ENCODE data around the gene C10orf143.
"Not testable (repeated sequence)": the region's sequence is repeated elsewhere in the genome, so short reads cannot be mapped to it uniquely, and the experiment has no call there.

C10orf143 gene

GRCh38 chr10:130112821-130113220, 2.2 kb upstream of the C10orf143 start:
- H3K36me3 ChIP-seq = no peaks in the 10 kb centered on the region
- H3K4me1 ChIP-seq = no peaks in the 10 kb centered on the region
- no peak overlapping the region for H3K4me3 ChIP-seq (ENCODE audit: low read depth, low read length)
- TF ChIP-seq CTCF (IDR thresholded peaks at IDR 0.05; ENCODE audit: low read depth, low read length) = no peak
- H3K27me3 ChIP-seq = no peaks in the 10 kb centered on the region
- DNase-seq = no peak
- H3K9me3 ChIP-seq = no peaks in the 10 kb centered on the region

DNA sequence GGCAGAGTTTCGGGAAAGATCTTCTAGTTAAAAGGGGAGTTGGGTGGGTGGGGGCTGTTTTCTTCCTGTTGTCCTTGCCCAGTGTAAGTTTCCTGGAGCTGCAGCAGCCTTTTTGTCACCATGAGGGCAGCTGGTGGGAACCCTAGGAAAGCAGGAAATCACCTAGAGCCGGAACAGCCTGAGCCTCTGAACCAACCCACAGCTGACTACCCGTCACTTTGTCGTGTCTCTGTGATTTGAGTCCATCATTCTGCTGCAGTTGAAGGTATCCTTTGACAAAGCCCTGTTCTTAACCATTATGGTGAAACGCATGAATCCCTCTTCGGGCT, 1.2 kb upstream of the C10orf143 start:
- Histone ChIP-seq H3K36me3 (no peaks in the 10 kb centered on the region), H3K27me3 (no peaks in the 10 kb centered on the region), H3K9me3 (no peaks in the 10 kb centered on the region), H3K4me3 (ENCODE audit: low read depth, low read length) (peak overlapping the region; percentile 93), H3K4me1 (no peaks in the 10 kb centered on the region)
- no peak for TF ChIP-seq CTCF (IDR thresholded peaks at IDR 0.05; ENCODE audit: low read depth, low read length)
- DNase-seq = no peak

DNA sequence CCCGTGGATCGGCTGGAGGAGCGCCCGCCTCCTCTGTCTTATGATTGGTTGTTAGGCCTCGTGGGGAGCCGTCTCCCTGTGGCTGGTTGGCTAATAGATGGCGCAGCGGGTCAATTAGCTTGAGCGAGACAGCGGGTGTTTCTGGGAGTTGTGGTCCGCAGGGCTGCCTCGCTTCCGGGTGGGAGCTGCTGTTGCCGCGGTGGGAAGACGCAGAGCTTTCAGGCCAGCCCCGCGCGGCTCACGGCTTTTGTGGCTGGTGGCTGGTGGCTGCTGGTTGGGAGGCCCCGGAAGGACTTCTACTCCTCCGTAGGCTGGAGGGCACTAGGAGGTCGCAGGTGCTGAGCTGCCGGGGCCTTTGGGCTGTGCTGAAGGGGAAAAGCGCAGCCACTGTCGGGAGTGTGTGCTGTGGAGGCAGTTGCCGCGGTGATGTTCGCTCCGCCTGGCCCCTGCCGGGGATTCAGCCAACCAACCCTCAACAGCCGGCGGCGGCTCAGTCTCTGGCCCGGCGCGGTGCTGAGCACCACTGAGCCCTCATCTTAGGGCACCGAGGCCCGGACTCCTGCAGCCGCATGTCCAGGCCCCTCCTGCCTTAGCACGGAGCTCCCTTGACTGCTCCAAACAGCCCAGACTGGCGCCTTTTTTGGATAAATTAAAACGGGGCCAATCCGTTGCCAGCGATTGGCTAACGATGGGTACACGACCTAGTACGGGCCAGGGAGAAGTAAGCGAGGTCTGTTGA, 652 bp upstream of the C10orf143 start:
- peak; percentile 95 for DNase-seq
- Histone ChIP-seq H3K4me3 (ENCODE audit: low read depth, low read length) (peak overlapping the region; percentile 93), H3K4me1 (no peaks in the 10 kb centered on the region), H3K9me3 (no peaks in the 10 kb centered on the region), H3K27me3 (no peaks in the 10 kb centered on the region), H3K36me3 (no peaks in the 10 kb centered on the region)
- no peak for TF ChIP-seq CTCF (IDR thresholded peaks at IDR 0.05; ENCODE audit: low read depth, low read length)

DNA sequence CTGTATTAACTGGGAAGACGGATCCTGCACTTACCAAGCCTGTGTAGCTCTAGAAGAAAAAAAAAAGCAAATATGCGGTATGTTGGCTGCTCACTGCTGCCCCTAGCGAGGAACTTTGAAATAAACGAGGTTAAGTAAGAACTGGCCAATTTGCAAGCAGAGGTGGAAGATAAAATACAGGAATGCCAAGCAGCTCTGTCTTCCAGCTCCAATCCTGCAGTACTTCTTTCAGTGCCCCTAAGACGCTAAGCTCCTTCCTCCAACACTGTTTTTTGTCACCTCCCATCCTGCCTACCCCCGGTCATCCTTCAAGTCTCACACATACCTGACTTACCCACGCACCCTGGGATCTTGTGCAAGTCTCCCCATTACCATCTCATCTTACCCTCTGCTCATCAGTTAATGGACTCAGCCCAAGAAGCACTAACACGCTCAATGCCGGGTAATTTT, 809 bp downstream of the C10orf143 start:
- H3K4me3 ChIP-seq (ENCODE audit: low read depth, low read length) = peak overlapping the region; percentile 93
- H3K27me3 ChIP-seq = no peaks in the 10 kb centered on the region
- H3K36me3 ChIP-seq = no peaks in the 10 kb centered on the region
- TF ChIP-seq CTCF (IDR thresholded peaks at IDR 0.05; ENCODE audit: low read depth, low read length) = peak; percentile 74
- DNase-seq = peak; percentile 71
- no peaks in the 10 kb centered on the region for H3K9me3 ChIP-seq
- H3K4me1 ChIP-seq = no peaks in the 10 kb centered on the region

DNA sequence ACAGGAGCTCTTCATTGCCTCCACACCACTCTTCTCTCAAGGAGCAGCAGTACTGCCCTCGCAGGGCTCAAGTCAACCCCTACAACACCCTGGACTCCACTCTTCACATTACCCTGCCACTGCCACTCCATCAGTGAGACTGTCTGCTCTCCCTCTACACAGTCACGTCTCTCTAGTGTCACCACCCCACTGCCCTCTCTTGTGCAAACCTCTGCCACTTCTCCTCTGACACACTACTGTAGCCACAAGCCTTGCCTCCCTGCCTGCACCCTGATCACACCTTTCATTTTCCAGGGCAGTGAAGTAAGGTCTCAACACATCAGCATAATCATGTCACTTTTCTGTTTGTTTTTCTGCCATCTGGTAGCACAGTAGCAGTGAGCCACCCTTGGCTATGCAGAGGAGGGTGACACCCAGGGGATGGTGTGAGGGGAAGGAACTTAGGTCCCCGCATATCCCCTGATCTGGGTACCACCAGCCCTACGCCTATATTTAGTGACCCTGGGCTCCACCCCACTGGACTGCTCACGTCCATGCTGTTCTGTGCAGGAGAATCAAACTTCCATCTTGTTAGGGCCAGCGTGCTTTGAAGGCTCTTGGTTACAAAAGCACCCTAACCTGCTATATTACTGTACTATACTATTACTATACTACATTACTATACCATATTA, 1.6 kb downstream of the C10orf143 start:
- Histone ChIP-seq H3K4me1 (no peaks in the 10 kb centered on the region), H3K36me3 (no peaks in the 10 kb centered on the region), H3K9me3 (no peaks in the 10 kb centered on the region), H3K27me3 (no peaks in the 10 kb centered on the region), H3K4me3 (ENCODE audit: low read depth, low read length) (peak overlapping the region; percentile 93)
- no peak for DNase-seq
- no peak for TF ChIP-seq CTCF (IDR thresholded peaks at IDR 0.05; ENCODE audit: low read depth, low read length)

DNA sequence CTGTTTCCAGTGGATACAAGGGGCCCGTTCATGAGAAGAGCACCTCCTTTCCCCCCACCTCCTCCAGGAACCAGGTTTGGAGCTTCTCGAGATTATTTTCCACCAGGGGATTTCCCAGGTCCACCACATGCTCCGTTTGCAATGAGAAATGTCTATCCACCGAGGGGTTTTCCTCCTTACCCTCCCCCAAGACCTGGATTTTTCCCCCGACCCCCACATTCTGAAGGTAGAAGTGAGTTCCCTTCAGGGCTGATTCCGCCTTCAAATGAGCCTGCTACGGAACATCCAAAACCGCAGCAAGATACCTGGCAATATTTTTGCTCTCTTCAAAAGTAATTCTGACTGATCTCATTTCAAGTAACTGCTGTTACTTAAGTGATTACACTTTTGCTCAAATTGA, 2.5 kb downstream of the C10orf143 start:
- not testable (repeated sequence) for H3K36me3 ChIP-seq; H3K27me3 ChIP-seq; H3K9me3 ChIP-seq; DNase-seq; H3K4me1 ChIP-seq; H3K4me3 ChIP-seq (ENCODE audit: low read depth, low read length)

Measured in BE2C (cell line).